Activated CD8-positive, alpha-beta memory T cell treated with anti-CD3 and anti-CD28 coated beads, Interleukin-2, amount 10 ng/mL, durations not matched to agents 7 days and 5 days (primary cell): ENCODE results near the gene RASSF7. TPM values are rescaled to one million over a fixed set of nuclear protein-coding genes. Genes with fewer than 3 reads are reported as not detected.

Experiments used
- ATAC-seq: fragments of 150-1000 bp; cut with Tn5 transposase; one replicate; pipeline ENCODE4 v1.10.0; 2021; ENCODE audit warnings: moderate library complexity
- CTCF ChIA-PET: fragments of 350-600 bp; sonication (Branson Sonifier 250); formaldehyde crosslinking; loops from one replicate; lab custom pipeline; 2021; ENCODE audit warnings: antibody characterized with exemption; lab: Charles Lee
- DNase-seq: peaks from one replicate; pipeline ENCODE4 v3.0.0-alpha.2; 2020
- H3K27ac Mint-ChIP-seq: one replicate; pipeline ENCODE4 v1.8.0; 2021; ENCODE audit warnings: mild to moderate bottlenecking, mixed read lengths
- H3K27me3 Mint-ChIP-seq: one replicate; pipeline ENCODE4 v1.8.0; 2021; ENCODE audit warnings: mixed read lengths
- H3K36me3 Mint-ChIP-seq: one replicate; pipeline ENCODE4 v1.8.0; 2021; ENCODE audit warnings: mild to moderate bottlenecking, mixed read lengths
- H3K4me1 Mint-ChIP-seq: one replicate; pipeline ENCODE4 v1.8.0; 2021; ENCODE audit warnings: mixed read lengths
- H3K4me3 Mint-ChIP-seq: one replicate; pipeline ENCODE4 v1.8.0; 2021; ENCODE audit warnings: mild to moderate bottlenecking, moderate library complexity, mixed read lengths
- H3K9me3 Mint-ChIP-seq: one replicate; pipeline ENCODE4 v1.8.0; 2022; ENCODE audit warnings: low read depth, mixed read lengths
- total RNA-seq, 2 experiments: library from RNA; stranded (reverse); gene quantifications; one replicate each; pipeline ENCODE4 v1.2.3, GENCODE V29; 2021

Gene RASSF7
- total RNA-seq, 2 experiments from 2014 or later: 20.8 to 32.1 TPM

- ATAC-seq (no peak), DNase-seq (no peak)
- CTCF ChIA-PET: interaction anchor here (1.1 to 8.3 kb wide), 4 partner anchors 22 to 166 kb away, joined by 6 to 150 read pairs (median 16); partner anchors contain the start of genes DEAF1, HRAS and TMEM80
- Mint-ChIP-seq H3K36me3 (no peaks in the 10 kb centered on the region), H3K9me3 (no peaks in the 10 kb centered on the region), H3K27me3 (peaks cover 18% of the 10 kb centered on the region), H3K27ac (no peak overlapping the region), H3K4me3 (no peak overlapping the region), H3K4me1 (peaks cover 12% of the 10 kb centered on the region)
Observed at GRCh38 chr11:557328-558132, 3.2 kb upstream of the RASSF7 start.

- Mint-ChIP-seq H3K4me1 (peaks cover 12% of the 10 kb centered on the region), H3K27ac (no peak overlapping the region), H3K9me3 (no peaks in the 10 kb centered on the region), H3K4me3 (no peak overlapping the region), H3K36me3 (peaks cover 1% of the 10 kb centered on the region), H3K27me3 (peaks cover 18% of the 10 kb centered on the region)
- DNase-seq: no peak
- no peak for ATAC-seq
- CTCF ChIA-PET: no interaction called here
Observed at GRCh38 chr11:558503-558902, 2.3 kb upstream of the RASSF7 start.

- peaks cover 12% of the 10 kb centered on the region for H3K4me1 Mint-ChIP-seq
- no peak for DNase-seq
- H3K9me3 Mint-ChIP-seq: no peaks in the 10 kb centered on the region
- H3K27me3 Mint-ChIP-seq: peaks cover 18% of the 10 kb centered on the region
- CTCF ChIA-PET: interaction anchor here (1.4 kb wide), 1 partner anchor 40 kb away, joined by 5 read pairs; no protein-coding TSS in a partner anchor
- H3K36me3 Mint-ChIP-seq: peaks cover 2% of the 10 kb centered on the region
- no peak overlapping the region for H3K4me3 Mint-ChIP-seq
- H3K27ac Mint-ChIP-seq: no peak overlapping the region
- ATAC-seq: no peak
Observed at GRCh38 chr11:559020-559620, 1.6 kb upstream of the RASSF7 start.

- Mint-ChIP-seq H3K36me3 (peaks cover 2% of the 10 kb centered on the region), H3K27me3 (peaks cover 18% of the 10 kb centered on the region), H3K9me3 (no peaks in the 10 kb centered on the region), H3K27ac (peak overlapping the region; percentile 54), H3K4me3 (peak overlapping the region; percentile 88), H3K4me1 (peaks cover 12% of the 10 kb centered on the region)
- no peak for DNase-seq
- CTCF ChIA-PET: interaction anchor here (0.8 to 1.4 kb wide), 3 partner anchors 41 to 167 kb away, joined by 3 to 7 read pairs (median 5); no protein-coding TSS in a partner anchor
- ATAC-seq: no peak
Observed at GRCh38 chr11:559712-560304, 962 bp upstream of the RASSF7 start.

GRCh38 chr11:561148-562003, 606 bp downstream of the RASSF7 start:
- H3K27me3 Mint-ChIP-seq: peaks cover 16% of the 10 kb centered on the region
- DNase-seq (no peak), ATAC-seq (peak; percentile 56)
- peak overlapping the region; percentile 61 for H3K27ac Mint-ChIP-seq
- peaks cover 12% of the 10 kb centered on the region for H3K4me1 Mint-ChIP-seq
- peak overlapping the region; percentile 88 for H3K4me3 Mint-ChIP-seq
- no peaks in the 10 kb centered on the region for H3K9me3 Mint-ChIP-seq
- CTCF ChIA-PET: interaction anchor here (0.6 kb wide), 1 partner anchor 164 kb away, joined by 4 read pairs; no protein-coding TSS in a partner anchor
- peaks cover 2% of the 10 kb centered on the region for H3K36me3 Mint-ChIP-seq

- CTCF ChIA-PET: interaction anchor here (0.6 kb wide), 1 partner anchor 164 kb away, joined by 4 read pairs; no protein-coding TSS in a partner anchor
- Mint-ChIP-seq H3K9me3 (no peaks in the 10 kb centered on the region), H3K27ac (no peak overlapping the region), H3K27me3 (peaks cover 8% of the 10 kb centered on the region), H3K36me3 (peaks cover 2% of the 10 kb centered on the region), H3K4me1 (peaks cover 18% of the 10 kb centered on the region), H3K4me3 (peak overlapping the region; percentile 88)
- no peak for DNase-seq
- no peak for ATAC-seq
Observed at GRCh38 chr11:562046-562645, 1.4 kb downstream of the RASSF7 start.

GRCh38 chr11:563066-563811, 2.5 kb downstream of the RASSF7 start:
- no peak overlapping the region for H3K4me3 Mint-ChIP-seq

GRCh38 chr11:563812-564578, 3.2 kb downstream of the RASSF7 start:
- Mint-ChIP-seq H3K9me3 (no peaks in the 10 kb centered on the region), H3K4me3 (no peak overlapping the region), H3K36me3 (peaks cover 5% of the 10 kb centered on the region), H3K4me1 (peaks cover 24% of the 10 kb centered on the region), H3K27me3 (no peaks in the 10 kb centered on the region), H3K27ac (no peak overlapping the region)
- CTCF ChIA-PET: interaction anchor here (0.8 to 1.7 kb wide), 3 partner anchors 9 to 115 kb away, joined by 3 to 8 read pairs (median 3); no protein-coding TSS in a partner anchor
- ATAC-seq (no peak), DNase-seq (no peak)

More at GRCh38 chr11:563066-563811, 2.5 kb downstream of the RASSF7 start:
- H3K9me3 Mint-ChIP-seq: no peaks in the 10 kb centered on the region
- CTCF ChIA-PET: interaction anchor here (1.2 kb wide), 1 partner anchor 8 kb away, joined by 8 read pairs; no protein-coding TSS in a partner anchor
- no peak for ATAC-seq
- H3K27me3 Mint-ChIP-seq: peaks cover 2% of the 10 kb centered on the region
- H3K36me3 Mint-ChIP-seq: peaks cover 5% of the 10 kb centered on the region
- no peak overlapping the region for H3K27ac Mint-ChIP-seq
- no peak for DNase-seq
- peaks cover 24% of the 10 kb centered on the region for H3K4me1 Mint-ChIP-seq

GRCh38 chr11:565921-566509, 5.2 kb downstream of the RASSF7 start:
- DNase-seq: no peak
- Mint-ChIP-seq H3K4me1 (peaks cover 22% of the 10 kb centered on the region), H3K4me3 (no peak overlapping the region), H3K36me3 (peaks cover 5% of the 10 kb centered on the region), H3K27me3 (no peaks in the 10 kb centered on the region), H3K27ac (no peak overlapping the region), H3K9me3 (no peaks in the 10 kb centered on the region)
- CTCF ChIA-PET: interaction anchor here (1.1 to 1.8 kb wide), 2 partner anchors 9 to 47 kb away, joined by 3 to 6 read pairs; partner anchors contain the start of gene PHRF1
- no peak for ATAC-seq

GRCh38 chr11:567011-567628, 6.3 kb downstream of the RASSF7 start:
- DNase-seq (peak; percentile 40), ATAC-seq (no peak)
- peak overlapping the region; percentile 80 for H3K4me3 Mint-ChIP-seq
- H3K9me3 Mint-ChIP-seq: no peaks in the 10 kb centered on the region
- no peak overlapping the region for H3K27ac Mint-ChIP-seq
- H3K27me3 Mint-ChIP-seq: no peaks in the 10 kb centered on the region
- peaks cover 5% of the 10 kb centered on the region for H3K36me3 Mint-ChIP-seq
- H3K4me1 Mint-ChIP-seq: peaks cover 16% of the 10 kb centered on the region
- CTCF ChIA-PET: interaction anchor here (1.1 to 2.9 kb wide), 4 partner anchors 8 to 133 kb away, joined by 3 to 14 read pairs (median 4); partner anchors contain the start of gene PHRF1
